Measurements from ENCODE around the gene CNTNAP2.

DNA sequence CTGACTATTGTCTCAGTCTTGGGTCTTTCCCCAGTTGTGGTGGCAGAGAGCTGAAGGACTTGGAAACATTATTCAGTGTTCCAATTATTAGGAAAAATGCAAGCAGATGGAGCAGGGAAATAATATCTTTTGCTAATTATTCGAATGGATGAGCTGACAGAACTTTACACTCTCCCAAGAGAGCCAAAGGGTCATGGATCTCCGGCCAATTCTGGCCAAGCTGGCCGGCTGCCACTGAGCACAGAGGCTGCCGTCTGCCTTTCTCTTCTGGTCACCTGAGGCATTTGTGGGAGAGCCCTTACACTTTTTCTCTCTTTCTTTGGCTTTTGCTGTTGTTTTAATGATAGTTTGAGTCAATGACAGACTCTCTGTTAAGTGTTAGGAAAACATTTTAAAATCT is 22.2 kb upstream of the CNTNAP2 start:
- TF ChIP-seq, protein P1, sequence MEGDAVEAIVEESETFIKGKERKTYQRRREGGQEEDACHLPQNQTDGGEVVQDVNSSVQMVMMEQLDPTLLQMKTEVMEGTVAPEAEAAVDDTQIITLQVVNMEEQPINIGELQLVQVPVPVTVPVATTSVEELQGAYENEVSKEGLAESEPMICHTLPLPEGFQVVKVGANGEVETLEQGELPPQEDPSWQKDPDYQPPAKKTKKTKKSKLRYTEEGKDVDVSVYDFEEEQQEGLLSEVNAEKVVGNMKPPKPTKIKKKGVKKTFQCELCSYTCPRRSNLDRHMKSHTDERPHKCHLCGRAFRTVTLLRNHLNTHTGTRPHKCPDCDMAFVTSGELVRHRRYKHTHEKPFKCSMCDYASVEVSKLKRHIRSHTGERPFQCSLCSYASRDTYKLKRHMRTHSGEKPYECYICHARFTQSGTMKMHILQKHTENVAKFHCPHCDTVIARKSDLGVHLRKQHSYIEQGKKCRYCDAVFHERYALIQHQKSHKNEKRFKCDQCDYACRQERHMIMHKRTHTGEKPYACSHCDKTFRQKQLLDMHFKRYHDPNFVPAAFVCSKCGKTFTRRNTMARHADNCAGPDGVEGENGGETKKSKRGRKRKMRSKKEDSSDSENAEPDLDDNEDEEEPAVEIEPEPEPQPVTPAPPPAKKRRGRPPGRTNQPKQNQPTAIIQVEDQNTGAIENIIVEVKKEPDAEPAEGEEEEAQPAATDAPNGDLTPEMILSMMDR (IDR thresholded peaks at IDR 0.05): no peak
- TF ChIP-seq EP300 (IDR thresholded peaks at IDR 0.05) (no peak), POLR2A (IDR thresholded peaks at IDR 0.05) (no peak)
